H1 (cell line): ENCODE data around the gene SMARCE1. TPM values are rescaled to one million over a fixed set of nuclear protein-coding genes. Genes with fewer than 3 reads are reported as not detected.

ENCODE experiments used
- CREB1 ChIP-seq: IDR thresholded peaks from 2 replicates; pipeline ENCODE4 v1.6.1; 2012; ENCODE audit warnings: inconsistent platforms
- EGR1 ChIP-seq: IDR thresholded peaks from 2 replicates; pipeline ENCODE4 v1.6.1; 2011; ENCODE audit warnings: low read depth, low read length, borderline replicate concordance
- FOSL1 ChIP-seq: IDR thresholded peaks from 2 replicates; pipeline ENCODE4 v1.6.1; 2011; ENCODE audit warnings: mild to moderate bottlenecking, low read depth, low read length, moderate library complexity; ENCODE audit not compliant: insufficient read depth
- RAD21 ChIP-seq, 2 experiments: IDR thresholded peaks in 1 of 2; conservative IDR thresholded peaks in 1 of 2; 2 replicates each; pipeline ENCODE4 v1.6.1; 2011; ENCODE audit warnings: low read depth in 2 of 2, low read length in 2 of 2, improper control_type of control experiment in 1 of 2, inconsistent platforms in 1 of 2, mild to moderate bottlenecking in 1 of 2, moderate library complexity in 1 of 2
- RFX5 ChIP-seq: IDR thresholded peaks from 2 replicates; pipeline ENCODE4 v1.6.1; 2011; ENCODE audit warnings: low read depth, low read length, improper control_type of control experiment, borderline replicate concordance
- SIN3A ChIP-seq, 2 experiments: IDR thresholded peaks in 1 of 2; conservative IDR thresholded peaks in 1 of 2; 2 replicates each; pipeline ENCODE4 v1.6.1; 2011 to 2012; ENCODE audit warnings: low read length in 2 of 2, improper control_type of control experiment in 1 of 2, low read depth in 1 of 2, mild to moderate bottlenecking in 1 of 2
- polyA plus RNA-seq, 7 experiments: library from polyadenylated mRNA; depleted of rRNA in 3 of 7; stranded (reverse) in 5 of 7; unstranded in 2 of 7; fragments of >200 nt in 5 of 7; fragments of 200-250 nt in 2 of 7; gene quantifications; 1 replicate in 5 of 7; 2 replicates in 1 of 7; 4 replicates in 1 of 7; pipeline versions ENCODE4 v1.2.1 to v1.2.3, GENCODE V29; 2011 to 2013; ENCODE audit warnings: missing spikeins in 2 of 7, mixed read lengths in 2 of 7
- total RNA-seq: library from RNA; stranded (reverse); fragmentation: NEBNext Ultra II Directional; extraction: Animal tissue kit (Norgen Biotek cat#: 25700); gene quantifications from 2 replicates; pipeline ENCODE4 v1.2.1, GENCODE V29; 2021
- TF ChIP-seq, protein P1 (sequence below): IDR thresholded peaks from 2 replicates; pipeline ENCODE4 v1.6.1; 2012; ENCODE audit warnings: low read length, inconsistent platforms
- TF ChIP-seq, protein P2 (sequence below): IDR thresholded peaks from 2 replicates; pipeline ENCODE4 v1.6.1; 2012; ENCODE audit warnings: inconsistent platforms

SMARCE1 gene
- total and polyA plus RNA-seq, 2 of the 8 experiments (the other 6 are each of a cell fraction or from before 2014, with no cell fraction given), result 30.7 to 131 TPM

DNA sequence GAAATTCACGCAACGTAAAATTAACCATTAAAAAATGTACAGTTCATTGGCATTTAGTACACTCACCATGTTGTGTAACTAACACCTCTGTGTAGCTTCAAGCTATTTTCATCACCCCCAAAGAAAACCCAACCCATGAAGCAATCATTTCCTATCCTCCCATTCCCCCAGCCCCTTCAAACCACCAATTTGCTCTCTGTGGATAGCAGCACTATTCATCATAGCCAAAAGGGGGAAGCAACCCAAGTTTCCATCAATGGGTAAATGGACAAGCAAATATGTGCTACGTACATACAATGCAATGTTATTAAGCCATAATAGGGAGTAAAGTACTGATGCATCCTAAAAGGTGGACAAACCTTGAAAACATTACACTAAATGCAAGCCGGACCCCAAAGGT, 28.3 kb upstream of the SMARCE1 start (continued):
- no peak for TF ChIP-seq SIN3A (conservative IDR thresholded peaks at IDR 0.05 in 1 of 2, IDR thresholded peaks at IDR 0.05 in 1 of 2; ENCODE audit: low read depth in 1 of 2, low read length in 2 of 2)
- TF ChIP-seq, protein P1, sequence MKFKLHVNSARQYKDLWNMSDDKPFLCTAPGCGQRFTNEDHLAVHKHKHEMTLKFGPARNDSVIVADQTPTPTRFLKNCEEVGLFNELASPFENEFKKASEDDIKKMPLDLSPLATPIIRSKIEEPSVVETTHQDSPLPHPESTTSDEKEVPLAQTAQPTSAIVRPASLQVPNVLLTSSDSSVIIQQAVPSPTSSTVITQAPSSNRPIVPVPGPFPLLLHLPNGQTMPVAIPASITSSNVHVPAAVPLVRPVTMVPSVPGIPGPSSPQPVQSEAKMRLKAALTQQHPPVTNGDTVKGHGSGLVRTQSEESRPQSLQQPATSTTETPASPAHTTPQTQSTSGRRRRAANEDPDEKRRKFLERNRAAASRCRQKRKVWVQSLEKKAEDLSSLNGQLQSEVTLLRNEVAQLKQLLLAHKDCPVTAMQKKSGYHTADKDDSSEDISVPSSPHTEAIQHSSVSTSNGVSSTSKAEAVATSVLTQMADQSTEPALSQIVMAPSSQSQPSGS, result no peak
- no peak for TF ChIP-seq RFX5
- no peak for TF ChIP-seq FOSL1
- TF ChIP-seq EGR1, result no peak
- TF ChIP-seq CREB1, result no peak
- no peak for TF ChIP-seq RAD21 (IDR thresholded peaks at IDR 0.05 in 1 of 2, conservative IDR thresholded peaks at IDR 0.05 in 1 of 2; ENCODE audit: low read depth in 2 of 2, low read length in 2 of 2)
- TF ChIP-seq, protein P2, sequence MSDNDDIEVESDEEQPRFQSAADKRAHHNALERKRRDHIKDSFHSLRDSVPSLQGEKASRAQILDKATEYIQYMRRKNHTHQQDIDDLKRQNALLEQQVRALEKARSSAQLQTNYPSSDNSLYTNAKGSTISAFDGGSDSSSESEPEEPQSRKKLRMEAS, result no peak
- TF ChIP-seq, all 59 proteins: peak for 0
